GM04503 (cell line): ENCODE data around the gene ZNF587B.
"Not testable (repeated sequence)": the region's sequence is repeated elsewhere in the genome, so short reads cannot be mapped to it uniquely, and the experiment has no call there.

ENCODE experiments used
- DNase-seq: peaks from one replicate; pipeline ENCODE4 v3.0.0-alpha.2; 2012; ENCODE audit warnings: low read depth

Gene ZNF587B

GRCh38 chr19:57819475-57820148 is 10.5 kb upstream of the ZNF587B start:
- DNase-seq: peak; percentile 85

- no peak for DNase-seq
Observed at GRCh38 chr19:57820599-57820998, 9.5 kb upstream of the ZNF587B start.

DNA sequence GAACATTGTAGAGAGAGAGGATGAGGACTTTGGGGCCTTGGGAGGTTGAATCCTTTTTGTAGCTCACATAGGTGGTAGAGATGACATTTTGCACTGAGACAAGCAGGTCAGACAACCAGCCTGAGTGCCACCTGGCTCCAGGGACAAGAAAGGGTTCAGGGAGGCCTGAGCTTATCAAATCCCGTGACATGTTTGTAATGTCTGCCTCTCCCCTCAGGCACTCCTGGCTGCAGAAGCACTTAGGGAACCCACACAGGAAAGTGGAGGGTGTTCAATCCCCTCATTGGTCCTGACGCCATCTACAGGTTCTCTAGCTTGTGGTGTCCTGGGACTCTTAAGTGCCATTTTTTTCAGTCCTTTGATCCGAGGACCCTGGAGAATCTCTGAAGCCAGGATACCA is 9.0 kb upstream of the ZNF587B start:
- not testable (repeated sequence) for DNase-seq

GRCh38 chr19:57821501-57821900 is 8.6 kb upstream of the ZNF587B start:
- not testable (repeated sequence) for DNase-seq

DNA sequence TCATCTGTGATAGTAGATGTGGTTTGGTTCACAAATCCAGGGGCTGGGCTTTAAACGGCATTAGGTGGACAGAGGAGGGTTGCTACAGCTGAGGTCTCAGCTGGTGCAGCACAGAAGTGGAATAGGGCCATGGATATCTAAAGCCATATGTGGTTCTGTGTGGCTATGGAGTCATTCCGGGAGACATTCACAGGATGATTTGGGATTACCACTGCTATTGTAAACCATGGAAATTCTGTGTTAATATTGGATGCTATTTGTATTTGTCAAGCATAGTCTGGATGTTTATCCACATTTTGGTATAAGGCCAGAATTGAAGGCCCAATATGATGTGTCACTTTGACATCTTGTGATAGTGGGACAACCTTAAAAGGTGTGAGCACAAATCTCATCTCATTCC is 6.9 kb upstream of the ZNF587B start:
- DNase-seq: not testable (repeated sequence)

DNA sequence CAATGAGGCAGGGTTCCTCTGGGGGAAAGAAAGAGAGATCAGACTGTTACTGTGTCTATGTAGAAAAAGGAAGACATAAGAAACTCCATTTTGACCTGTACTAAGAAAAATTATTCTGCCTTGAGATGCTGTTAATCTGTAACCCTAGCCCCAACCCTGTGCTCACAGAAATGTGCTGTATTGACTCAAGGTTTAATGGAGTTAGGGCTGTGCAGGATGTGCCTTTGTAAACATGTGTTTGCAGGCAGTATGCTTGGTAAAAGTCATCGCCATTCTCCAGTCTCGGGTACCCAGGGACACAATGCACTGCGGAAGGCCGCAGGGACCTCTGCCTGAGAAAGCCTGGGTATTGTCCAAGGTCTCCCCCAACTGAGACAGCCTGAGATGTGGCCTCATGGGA is 6.5 kb upstream of the ZNF587B start:
- not testable (repeated sequence) for DNase-seq

DNA sequence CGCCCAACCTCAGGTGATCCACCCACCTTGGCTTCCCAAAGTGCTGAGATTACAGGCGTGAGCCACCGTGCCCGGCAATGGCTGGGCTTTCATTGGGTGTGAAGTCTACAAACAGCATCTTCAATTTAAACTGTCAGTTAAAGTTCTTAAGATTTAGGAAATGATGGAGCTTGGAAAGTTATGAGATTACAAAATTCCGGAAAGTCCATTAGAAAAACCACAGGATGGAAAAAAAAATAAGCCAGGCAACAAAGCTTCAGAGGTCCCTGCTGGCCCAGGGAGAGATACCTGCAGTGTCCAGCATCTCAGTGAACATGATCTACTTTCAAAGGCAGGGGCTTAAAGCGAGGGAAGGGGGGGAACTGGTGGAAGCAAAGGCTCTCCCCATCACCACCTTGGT is 4.6 kb upstream of the ZNF587B start:
- DNase-seq: no peak

DNA sequence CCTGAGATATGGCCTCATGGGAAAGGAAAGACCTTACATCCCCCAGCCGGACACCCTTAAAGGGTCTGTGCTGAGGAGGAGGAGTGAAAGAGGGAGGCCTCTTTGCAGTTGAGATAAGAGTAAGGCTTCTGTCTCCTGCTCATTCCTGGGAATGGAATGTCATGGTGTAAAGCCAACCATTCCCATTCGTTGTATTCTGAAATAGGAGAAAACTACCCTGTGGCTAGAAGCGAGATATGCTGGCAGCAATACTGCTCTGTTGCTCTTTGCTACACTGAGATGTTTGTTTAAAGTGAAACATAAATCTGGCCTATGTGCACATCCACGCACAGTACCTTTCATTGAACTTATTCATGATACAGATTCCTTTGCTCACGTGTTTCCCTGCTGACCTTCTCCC is 783 bp upstream of the ZNF587B start:
- DNase-seq: no peak

DNA sequence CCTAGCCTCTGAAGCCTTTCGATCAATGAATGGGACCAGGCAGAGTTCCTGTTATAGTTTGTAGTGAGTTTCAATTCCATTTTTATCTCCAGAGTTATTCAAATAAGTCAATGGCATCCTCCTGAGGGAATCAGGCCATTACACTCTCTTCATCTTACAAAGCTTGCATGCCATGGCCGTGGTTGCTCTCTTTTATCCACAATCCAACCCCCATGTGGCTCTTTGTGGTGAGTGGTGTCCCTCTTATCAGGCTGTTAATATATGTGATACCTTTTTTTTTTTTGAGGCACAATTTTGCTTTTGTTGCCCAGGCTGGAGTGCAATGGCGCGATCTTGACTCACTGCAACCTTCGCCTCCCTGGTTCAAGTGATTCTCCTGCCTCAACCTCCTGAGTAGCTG is 6.9 kb downstream of the ZNF587B start:
- not testable (repeated sequence) for DNase-seq

- not testable (repeated sequence) for DNase-seq
Observed at GRCh38 chr19:57838622-57839191, 8.6 kb downstream of the ZNF587B start.

DNA sequence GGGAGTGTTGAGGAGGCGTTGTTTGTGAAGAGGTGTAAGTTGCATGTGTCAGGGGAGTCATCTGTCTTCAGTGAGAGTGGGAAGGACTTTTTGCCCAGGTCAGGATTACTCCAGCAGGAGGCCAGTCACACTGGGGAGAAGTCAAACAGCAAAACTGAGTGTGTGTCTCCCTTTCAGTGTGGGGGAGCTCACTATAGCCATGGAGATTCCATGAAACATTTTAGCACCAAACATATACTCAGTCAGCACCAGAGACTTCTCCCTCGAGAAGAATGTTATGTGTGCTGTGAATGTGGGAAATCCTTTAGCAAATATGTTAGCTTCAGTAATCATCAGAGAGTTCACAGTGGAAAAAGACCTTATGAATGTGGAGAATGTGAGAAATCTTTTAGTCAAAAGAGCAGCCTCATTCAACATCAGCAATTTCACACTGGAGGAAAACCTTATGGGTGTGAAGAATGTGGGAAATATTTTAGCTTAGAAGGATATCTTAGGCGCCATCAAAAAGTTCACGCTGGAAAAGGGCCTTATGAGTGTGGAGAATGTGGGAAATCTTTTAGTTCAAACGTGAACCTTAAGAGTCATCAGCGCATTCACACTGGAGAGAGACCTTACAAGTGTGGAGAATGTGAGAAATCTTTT is 11.1 kb downstream of the ZNF587B start:
- DNase-seq: no peak

DNA sequence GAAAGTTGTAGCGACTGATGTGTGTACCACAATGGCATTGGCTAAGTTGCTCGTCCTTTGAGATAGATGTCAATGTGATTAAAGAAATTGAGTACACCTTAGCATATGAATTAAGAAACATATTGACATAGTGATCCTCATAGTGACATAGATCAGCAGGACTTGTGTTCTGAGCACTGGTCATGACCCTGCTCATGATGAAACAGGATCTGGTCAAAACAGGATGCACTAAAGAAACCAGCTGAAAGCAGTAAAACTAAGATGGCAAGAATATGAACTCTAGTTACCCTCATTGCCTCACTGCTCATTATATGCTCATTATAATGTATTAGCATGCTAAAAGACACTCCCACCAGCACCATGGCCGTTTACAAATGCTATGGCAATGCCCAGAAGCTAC is 17.1 kb downstream of the ZNF587B start:
- not testable (repeated sequence) for DNase-seq

DNA sequence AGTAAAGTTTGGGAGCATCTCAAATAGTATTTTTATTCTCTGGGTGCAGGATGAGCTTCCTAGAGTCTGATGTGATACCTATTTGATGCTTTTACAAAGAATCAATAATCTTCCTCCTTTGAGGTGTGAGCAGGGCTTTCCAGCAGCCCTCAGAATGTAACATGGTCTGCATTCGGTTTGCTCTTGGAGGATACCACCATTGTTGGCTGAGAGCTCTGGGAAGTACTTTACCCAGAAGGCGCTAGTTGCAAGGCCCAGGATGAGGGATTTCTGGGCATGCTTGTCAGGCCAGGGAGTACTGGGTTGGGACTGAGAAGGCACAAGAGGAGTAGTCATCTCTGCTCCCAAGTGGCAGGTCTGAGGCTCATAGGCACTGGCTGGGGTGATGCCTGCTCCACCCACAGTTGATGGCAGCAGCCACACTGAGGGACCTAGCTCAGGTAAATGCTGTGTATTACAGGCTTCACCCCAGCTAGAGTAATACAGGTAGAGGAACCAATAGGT is 19.1 kb downstream of the ZNF587B start:
- DNase-seq: not testable (repeated sequence)

- peak; percentile 42 for DNase-seq
Observed at GRCh38 chr19:57849666-57850473, 19.8 kb downstream of the ZNF587B start, which contains the start of gene ZNF587. Gene ZNF587, plus strand, starts transcription at chr19:57849859. Its CDS starts 180 bp downstream, at chr19:57850039.

GRCh38 chr19:57850553-57851017 is 20.5 kb downstream of the ZNF587B start:
- no peak for DNase-seq

GRCh38 chr19:57851812-57852603 is 21.9 kb downstream of the ZNF587B start:
- DNase-seq: not testable (repeated sequence)

GRCh38 chr19:57854117-57854516 is 24.0 kb downstream of the ZNF587B start:
- not testable (repeated sequence) for DNase-seq

GRCh38 chr19:57862351-57862750 is 32.3 kb downstream of the ZNF587B start:
- DNase-seq: not testable (repeated sequence)

DNA sequence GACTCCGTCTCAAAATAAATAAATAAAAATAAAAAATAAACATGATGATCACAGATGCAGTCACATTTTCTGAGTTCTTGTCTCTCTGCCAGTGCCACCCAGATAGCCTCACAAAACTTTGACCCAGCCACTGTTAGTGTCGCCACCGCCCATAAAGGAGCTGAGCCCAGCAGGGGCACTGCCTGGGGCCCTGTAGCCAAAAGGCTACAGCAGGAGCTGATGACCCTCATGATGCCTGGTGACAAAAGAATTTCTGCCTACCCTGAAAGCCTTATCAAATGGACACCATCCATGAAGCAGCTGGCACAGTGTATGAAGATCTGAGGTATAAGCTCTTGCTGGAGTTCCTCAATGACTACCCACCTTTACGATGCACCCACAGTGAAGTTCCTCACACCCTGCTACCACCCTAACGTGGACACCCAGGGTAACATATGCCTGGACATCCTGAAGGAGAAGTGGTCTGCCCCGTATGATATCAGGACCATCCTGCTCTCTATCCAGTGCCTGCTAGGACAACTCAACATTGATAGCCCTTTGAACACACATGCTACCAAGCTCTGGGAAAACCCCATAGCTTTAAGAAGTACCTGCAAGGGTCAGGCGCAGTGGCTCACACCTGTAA is 37.9 kb downstream of the ZNF587B start:
- DNase-seq: no peak

GRCh38 chr19:57869655-57870054 is 39.6 kb downstream of the ZNF587B start:
- DNase-seq: not testable (repeated sequence)

GRCh38 chr19:57870225-57870624 is 40.1 kb downstream of the ZNF587B start:
- DNase-seq: no peak
